ENCODE results near the gene TBC1D14.

DNA sequence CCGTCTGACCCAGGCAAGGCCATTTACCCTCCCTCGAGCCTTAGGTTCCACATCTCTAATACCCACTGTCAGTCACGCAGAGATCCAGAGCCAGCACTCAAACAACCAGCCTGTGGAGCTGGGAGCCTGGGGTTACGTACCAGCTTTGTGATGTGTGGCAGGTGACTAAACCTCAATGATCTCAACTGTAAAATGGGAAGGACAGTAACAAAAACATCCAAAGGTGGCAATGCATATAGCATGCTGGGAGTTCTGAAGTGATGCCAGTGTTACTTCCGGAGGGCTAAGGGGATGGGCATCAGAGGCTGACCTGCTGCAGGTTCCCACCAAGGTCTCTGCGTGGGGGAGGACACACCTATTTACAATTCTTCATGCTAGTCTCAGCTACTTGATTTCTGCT lies 152.2 kb downstream of the TBC1D14 start:
- TF ChIP-seq, protein P1, sequence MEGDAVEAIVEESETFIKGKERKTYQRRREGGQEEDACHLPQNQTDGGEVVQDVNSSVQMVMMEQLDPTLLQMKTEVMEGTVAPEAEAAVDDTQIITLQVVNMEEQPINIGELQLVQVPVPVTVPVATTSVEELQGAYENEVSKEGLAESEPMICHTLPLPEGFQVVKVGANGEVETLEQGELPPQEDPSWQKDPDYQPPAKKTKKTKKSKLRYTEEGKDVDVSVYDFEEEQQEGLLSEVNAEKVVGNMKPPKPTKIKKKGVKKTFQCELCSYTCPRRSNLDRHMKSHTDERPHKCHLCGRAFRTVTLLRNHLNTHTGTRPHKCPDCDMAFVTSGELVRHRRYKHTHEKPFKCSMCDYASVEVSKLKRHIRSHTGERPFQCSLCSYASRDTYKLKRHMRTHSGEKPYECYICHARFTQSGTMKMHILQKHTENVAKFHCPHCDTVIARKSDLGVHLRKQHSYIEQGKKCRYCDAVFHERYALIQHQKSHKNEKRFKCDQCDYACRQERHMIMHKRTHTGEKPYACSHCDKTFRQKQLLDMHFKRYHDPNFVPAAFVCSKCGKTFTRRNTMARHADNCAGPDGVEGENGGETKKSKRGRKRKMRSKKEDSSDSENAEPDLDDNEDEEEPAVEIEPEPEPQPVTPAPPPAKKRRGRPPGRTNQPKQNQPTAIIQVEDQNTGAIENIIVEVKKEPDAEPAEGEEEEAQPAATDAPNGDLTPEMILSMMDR (IDR thresholded peaks at IDR 0.05): no peak
- no peak for TF ChIP-seq EP300 (IDR thresholded peaks at IDR 0.05; ENCODE audit: low read depth)

Measured in transverse colon (tissue), 3 donors.